Prostate gland (tissue), 2 donors: ENCODE data around the gene NEUROD4.

ENCODE experiments used
- POLR2AphosphoS5 ChIP-seq: sonication (generic); formaldehyde crosslinking; IDR thresholded peaks from one replicate; pipeline ENCODE4 v1.6.1; 2017; ENCODE audit warnings: antibody characterized with exemption
- TF ChIP-seq, protein P1 (sequence below), 4 experiments: fragments of 200-600 bp in 2 of 4; fragments of 450-650 bp in 2 of 4; sonication (generic) in 2 of 4; IDR thresholded peaks; 1 replicate in 3 of 4; 2 replicates in 1 of 4; pipeline ENCODE4 v1.5.1; 2016 to 2019; ENCODE audit warnings: antibody characterized with exemption in 4 of 4, mild to moderate bottlenecking in 2 of 4, moderate library complexity in 2 of 4

DNA sequence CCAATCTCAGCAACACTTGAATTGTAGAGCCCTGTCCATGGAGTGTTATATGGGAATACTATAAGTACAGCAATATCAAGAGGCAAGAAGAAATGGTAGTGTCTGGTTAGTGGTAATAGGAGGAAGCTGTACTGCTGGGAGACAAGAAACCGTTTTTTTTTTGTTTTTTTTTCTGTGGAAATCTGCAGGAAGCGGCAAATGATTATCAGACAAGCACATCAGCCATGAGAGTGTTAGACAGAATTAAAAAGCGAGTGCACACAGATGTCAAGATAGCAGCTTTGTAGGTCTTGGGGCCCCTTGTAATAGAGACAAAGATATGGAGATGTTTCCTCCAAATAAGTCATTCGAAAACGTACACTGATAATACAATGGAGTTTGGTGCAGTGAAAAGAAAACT, 41.9 kb upstream of the NEUROD4 start:
- TF ChIP-seq, protein P1, sequence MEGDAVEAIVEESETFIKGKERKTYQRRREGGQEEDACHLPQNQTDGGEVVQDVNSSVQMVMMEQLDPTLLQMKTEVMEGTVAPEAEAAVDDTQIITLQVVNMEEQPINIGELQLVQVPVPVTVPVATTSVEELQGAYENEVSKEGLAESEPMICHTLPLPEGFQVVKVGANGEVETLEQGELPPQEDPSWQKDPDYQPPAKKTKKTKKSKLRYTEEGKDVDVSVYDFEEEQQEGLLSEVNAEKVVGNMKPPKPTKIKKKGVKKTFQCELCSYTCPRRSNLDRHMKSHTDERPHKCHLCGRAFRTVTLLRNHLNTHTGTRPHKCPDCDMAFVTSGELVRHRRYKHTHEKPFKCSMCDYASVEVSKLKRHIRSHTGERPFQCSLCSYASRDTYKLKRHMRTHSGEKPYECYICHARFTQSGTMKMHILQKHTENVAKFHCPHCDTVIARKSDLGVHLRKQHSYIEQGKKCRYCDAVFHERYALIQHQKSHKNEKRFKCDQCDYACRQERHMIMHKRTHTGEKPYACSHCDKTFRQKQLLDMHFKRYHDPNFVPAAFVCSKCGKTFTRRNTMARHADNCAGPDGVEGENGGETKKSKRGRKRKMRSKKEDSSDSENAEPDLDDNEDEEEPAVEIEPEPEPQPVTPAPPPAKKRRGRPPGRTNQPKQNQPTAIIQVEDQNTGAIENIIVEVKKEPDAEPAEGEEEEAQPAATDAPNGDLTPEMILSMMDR (IDR thresholded peaks at IDR 0.05), result no peak
- no peak for TF ChIP-seq POLR2AphosphoS5
